Renal cortex interstitium (tissue), 15 donors: ENCODE measurements around the gene FAM13A. TPM values are rescaled to one million over a fixed set of nuclear protein-coding genes. Genes with fewer than 3 reads are reported as not detected.
"Not testable (repeated sequence)": the region's sequence is repeated elsewhere in the genome, so short reads cannot be mapped to it uniquely, and the experiment has no call there.

ENCODE experiments used
- DNase-seq, 11 donors: peaks; one replicate each; pipeline ENCODE4 v3.0.0-alpha.2; 2013; ENCODE audit warnings: low read depth in 9 of 11, low spot score in 4 of 11; ENCODE audit errors: extremely low read depth in 1 of 11
- long read RNA-seq, 16 experiments: transcript quantifications; one replicate each; lab custom pipeline, GENCODE V29; 2026
- polyA plus RNA-seq, 3 donors: library from polyadenylated mRNA; unstranded; fragments of 120-200 nt; gene quantifications; one replicate each; pipeline ENCODE4 v1.2.1, GENCODE V29; 2013; ENCODE audit not compliant: insufficient read length in 3 of 3

FAM13A gene
- 10 to 100 TPM; 29.4 to 48.8 (median 33.1) TPM for polyA plus RNA-seq
- long read RNA-seq, donor 1, result 0 reads
- long read RNA-seq, donor 2, result 0 reads
- long read RNA-seq, donor 3, partial matches to known transcripts, result 0 of 6 reads
- long read RNA-seq, donor 3, other reads (novel, unspliced or antisense), result 0 of 6 reads
- long read RNA-seq, donor 4, partial matches to known transcripts, result 0 of 2 reads
- long read RNA-seq, donor 4, other reads (novel, unspliced or antisense), result 0 of 2 reads
- long read RNA-seq, donor 5, result 0 reads
- long read RNA-seq, donor 6, partial matches to known transcripts, result 0 of 1 reads
- long read RNA-seq, donor 6, other reads (novel, unspliced or antisense), result 0 of 1 reads
- long read RNA-seq, donor 7, partial matches to known transcripts, result 0 of 1 reads
- long read RNA-seq, donor 7, other reads (novel, unspliced or antisense), result 0 of 1 reads
- long read RNA-seq, donor 8, result 0 reads
- long read RNA-seq, donor 9, partial matches to known transcripts, result 0 of 1 reads
- long read RNA-seq, donor 9, other reads (novel, unspliced or antisense), result 0 of 1 reads
- long read RNA-seq, donor 10, partial matches to known transcripts, result 0 of 2 reads
- long read RNA-seq, donor 10, other reads (novel, unspliced or antisense), result 0 of 2 reads
- long read RNA-seq, donor 11, full-length matches to known transcripts, result 2 of 2 reads
- long read RNA-seq, donor 11, partial matches to known transcripts, result 0 of 2 reads
- long read RNA-seq, donor 11, other reads (novel, unspliced or antisense), result 0 of 2 reads
- long read RNA-seq, donor 12, result 0 reads
- long read RNA-seq, donor 13, result 0 reads
- long read RNA-seq, donor 14, full-length matches to known transcripts, result 2 of 2 reads
- long read RNA-seq, donor 14, partial matches to known transcripts, result 0 of 2 reads
- long read RNA-seq, donor 14, other reads (novel, unspliced or antisense), result 0 of 2 reads
- long read RNA-seq, donor 15, result 0 reads
- long read RNA-seq, donor 16, partial matches to known transcripts, result 51 of 56 reads
- long read RNA-seq, donor 16, other reads (novel, unspliced or antisense), result 0 of 56 reads

GRCh38 chr4:89056953-89057398, at the start of gene FAM13A:
Gene FAM13A, minus strand, starts transcription at chr4:89057185. Its CDS starts 221 bp downstream, at chr4:89056964.
- DNase-seq, result peak; percentile 83 to 98 (median 94)

DNA sequence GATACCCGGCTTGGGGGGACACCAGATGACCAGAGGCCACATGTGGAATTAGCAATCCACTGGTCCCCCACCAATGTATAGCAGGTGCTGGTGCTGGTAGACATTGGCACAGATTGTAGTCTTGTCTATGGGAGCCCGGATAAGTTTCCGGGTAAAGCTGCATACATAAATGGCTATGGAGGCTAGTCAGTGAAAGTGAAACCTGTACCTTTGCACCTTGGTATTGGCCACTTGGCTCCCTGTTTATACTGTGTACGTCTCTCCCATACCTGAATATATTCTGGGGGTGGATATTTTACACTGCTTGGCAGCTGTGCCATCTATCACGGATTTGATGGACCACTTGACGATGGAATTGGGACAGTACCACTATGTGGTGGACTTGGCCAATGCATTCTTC, 48.7 kb upstream of the FAM13A start:
- DNase-seq, result no peak

GRCh38 chr4:89101256-89102161, 44.5 kb upstream of the FAM13A start:
- no peak for DNase-seq

GRCh38 chr4:89100853-89101252, 43.9 kb upstream of the FAM13A start:
- no peak for DNase-seq

DNA sequence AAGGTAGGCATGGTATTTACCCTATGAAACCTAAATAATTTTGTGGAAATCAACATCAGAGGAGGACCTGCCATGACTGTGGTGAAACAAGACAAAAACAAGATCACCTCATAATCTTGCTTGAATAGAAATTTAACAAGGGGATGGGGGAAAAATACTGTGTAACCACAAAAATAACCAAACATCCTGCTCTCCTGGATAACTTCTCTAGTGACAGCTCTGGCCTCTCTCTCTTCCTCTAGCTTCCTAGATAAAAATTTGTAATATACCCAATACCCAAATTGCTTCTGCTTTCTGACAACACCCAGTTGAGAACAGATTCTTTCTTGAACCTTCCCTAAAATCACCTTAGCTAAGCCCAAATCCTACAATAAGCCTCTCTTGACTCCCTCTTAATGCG, 42.5 kb upstream of the FAM13A start:
- DNase-seq, result no peak

DNA sequence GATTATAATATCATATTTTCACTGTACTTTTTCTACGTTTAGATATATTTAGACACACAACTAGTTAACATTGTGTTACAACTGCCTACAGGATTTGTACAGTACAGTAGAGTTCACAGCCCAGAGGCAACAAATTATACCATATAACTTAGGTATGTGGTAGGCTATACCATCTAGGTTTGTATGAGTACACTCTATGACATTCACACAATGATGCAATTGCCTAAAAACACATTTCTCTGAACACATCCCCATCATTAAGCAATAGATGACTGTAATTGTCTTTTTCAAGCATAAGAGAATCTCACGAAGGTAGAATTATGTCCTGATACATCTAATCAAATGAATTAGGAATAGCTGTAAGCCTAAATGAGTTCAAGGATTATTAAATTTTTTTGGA, 42.0 kb upstream of the FAM13A start:
- DNase-seq, result no peak

- no peak for DNase-seq
These were observed 21.3 kb upstream of the FAM13A start for GRCh38 chr4:89078300-89078699.

DNA sequence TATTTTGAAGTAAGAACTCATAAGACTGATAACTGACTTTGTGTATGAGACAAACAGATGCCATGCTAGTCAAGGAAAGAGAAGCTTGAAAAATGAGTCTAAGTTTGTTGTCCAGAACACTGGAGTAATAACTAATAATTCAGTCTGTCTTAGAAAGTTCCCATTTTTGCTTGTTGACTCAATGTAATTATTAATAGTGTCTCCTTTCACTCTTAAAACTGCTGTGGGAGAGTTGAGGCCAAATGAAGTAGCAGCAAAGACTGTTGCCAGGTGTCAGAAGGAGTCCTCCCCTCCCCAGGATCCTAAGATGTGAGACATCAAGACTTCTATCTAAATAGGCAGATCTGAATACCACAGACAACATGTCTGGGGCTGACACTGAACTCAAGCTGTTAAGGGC, 20.8 kb upstream of the FAM13A start:
- DNase-seq, result no peak

DNA sequence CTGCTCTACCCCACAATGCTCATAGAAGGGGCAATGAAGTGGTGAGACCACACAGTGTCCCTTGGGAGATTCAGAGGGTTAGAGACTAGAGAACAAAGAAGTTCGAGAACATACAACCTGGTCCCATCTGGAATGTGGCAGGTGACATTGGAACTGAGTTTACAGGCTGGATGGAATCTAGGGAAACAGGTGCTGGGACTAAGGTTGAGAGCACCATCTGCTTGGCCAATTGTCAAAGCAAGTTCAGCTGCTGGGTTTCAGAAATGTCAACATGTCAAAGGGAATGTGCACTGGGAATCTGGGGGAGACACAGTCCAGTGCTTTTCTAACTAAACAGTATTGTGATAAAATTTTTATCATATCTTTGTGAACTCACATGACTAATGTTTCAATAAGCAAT, 15.9 kb upstream of the FAM13A start:
- no peak for DNase-seq

- no peak for DNase-seq
These were observed 14.3 kb upstream of the FAM13A start for GRCh38 chr4:89071311-89071710.

DNA sequence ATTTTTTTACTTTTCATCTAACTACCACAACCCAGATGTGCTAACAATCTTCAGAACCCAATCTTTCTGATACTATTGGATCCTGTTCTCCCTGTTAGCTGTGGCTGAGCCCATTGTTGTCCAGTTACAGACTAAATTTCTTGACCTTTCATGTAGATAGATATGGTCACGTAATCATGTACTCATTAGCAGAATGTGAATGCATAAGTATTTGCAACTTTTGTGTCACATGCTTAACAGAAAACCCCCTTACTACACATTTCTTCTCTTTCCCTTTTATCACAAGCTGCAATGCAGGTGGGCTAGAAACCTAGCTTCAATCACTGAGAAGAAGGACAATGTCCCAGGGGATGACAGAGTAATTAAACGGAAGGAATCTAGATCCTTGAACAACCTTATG, 13.1 kb upstream of the FAM13A start:
- no peak for DNase-seq

- DNase-seq, result no peak
These were observed 12.5 kb upstream of the FAM13A start for GRCh38 chr4:89069481-89069880.

DNA sequence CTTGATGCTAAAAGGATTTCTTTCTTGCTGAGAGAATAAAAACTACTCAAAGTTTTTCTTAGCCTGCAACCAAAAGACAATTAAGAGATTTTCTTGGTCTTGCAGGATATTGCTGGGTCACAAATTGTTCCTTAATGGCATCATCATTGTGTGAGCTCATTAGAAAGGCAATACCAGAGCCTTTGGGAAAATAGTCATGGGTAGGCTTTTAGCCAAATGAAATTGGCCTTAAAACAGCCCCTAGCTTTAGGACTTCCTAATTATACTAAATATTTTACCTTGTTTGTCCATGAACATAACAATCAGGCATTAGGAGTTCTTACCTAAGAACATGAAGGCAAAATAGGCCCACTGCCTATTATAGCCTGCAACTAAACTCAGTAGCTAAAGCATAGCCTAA, 10.4 kb upstream of the FAM13A start:
- no peak for DNase-seq

DNA sequence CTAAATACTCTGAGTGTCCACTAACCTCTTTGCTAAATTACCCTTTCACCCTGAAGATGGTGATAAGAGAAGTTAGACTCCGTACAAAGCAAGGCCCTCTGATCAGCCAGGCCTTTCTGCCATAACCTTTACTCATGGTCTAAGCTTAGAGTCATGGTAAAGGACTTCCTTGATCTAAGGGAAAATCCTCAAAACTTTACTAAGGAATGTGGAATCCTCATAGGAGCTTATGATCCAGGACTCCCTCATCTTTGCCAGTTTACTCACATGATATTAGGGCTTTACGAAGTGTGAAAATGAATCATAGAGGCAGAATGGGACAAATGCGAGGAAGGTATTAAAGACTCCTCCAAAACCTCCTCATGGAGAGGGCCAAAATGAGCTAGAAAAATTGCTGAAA, 7.9 kb upstream of the FAM13A start:
- DNase-seq, result no peak

DNA sequence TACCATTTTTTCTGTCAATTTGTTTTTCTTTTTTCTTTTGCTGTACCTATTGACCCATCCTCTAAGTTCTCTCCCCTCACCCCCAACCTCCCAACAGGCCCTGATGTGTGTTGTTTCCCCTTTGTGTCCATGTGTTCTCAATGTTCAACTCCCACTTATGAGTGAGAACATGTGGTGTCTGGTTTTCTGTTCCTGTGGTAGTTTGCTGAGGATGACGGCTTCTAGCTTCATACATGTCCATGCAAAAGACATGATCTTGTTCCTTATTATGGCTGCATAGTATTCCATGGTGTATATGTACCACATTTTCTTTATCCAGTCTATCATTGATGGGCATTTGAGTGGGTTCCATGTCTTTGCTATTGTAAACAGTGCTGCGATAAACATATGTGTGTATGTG, 859 bp upstream of the FAM13A start:
- DNase-seq, result not testable (repeated sequence)

DNA sequence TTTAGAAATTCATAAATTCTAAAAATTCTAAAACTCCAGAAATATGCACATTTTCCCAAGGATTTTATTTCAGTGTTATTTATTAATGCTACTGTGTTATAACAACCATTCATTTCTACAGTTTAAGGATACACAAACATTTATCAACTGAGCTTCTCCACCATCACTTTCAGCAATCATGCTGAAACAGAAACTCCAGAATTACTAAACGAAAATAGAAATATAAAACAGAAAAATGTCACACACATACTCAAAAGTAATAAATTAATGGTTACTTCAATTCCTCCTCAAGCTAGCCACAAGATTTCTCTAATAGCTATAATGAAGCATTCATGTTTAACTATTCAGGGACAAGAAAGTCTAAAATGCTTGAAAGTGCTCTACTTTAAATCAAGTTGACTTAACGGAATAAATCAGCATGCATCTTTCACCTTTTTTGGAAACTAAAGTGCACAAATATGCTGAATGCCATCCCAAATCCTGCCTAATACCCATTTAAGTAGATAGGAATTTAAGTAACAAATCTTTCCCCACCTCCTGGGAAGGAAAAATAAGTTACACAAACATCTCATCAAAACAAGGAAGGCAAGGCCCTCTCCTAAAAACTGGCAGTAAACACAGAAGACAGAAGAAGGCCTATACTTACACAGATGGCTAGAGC, 563 bp downstream of the FAM13A start:
- DNase-seq, result peak in 2 of 11 donors; percentile 4 to 6

GRCh38 chr4:89055157-89056080, 1.6 kb downstream of the FAM13A start:
- no peak for DNase-seq
